Keratinocyte (primary cell): ENCODE data around the gene PRM1.

Source experiments
- CTCF ChIP-seq, 3 experiments: IDR thresholded peaks in 1 of 3; conservative IDR thresholded peaks in 1 of 3; optimal IDR thresholded peaks in 1 of 3; 2 replicates in 2 of 3; 3 replicates in 1 of 3; pipeline versions ENCODE3 to v1.5.1; 2011; ENCODE audit warnings: low read length in 3 of 3, mild to moderate bottlenecking in 3 of 3, moderate library complexity in 2 of 3, control low read depth in 1 of 3, inconsistent platforms in 1 of 3; ENCODE audit not compliant: insufficient read depth in 2 of 3; ENCODE audit errors: extremely low read depth in 1 of 3
- EZH2 ChIP-seq: IDR thresholded peaks from one replicate; pipeline ENCODE4 v1.6.1; 2012; ENCODE audit warnings: inconsistent platforms, mild to moderate bottlenecking, low read length, moderate library complexity

- TF ChIP-seq CTCF (optimal IDR thresholded peaks at IDR 0.05 in 1 of 3, IDR thresholded peaks at IDR 0.05 in 1 of 3, conservative IDR thresholded peaks at IDR 0.05 in 1 of 3; ENCODE audit: extremely low read depth in 1 of 3, insufficient read depth in 2 of 3, low read length in 3 of 3) (no peak), EZH2 (no peak)
Measured at GRCh38 chr16:11271610-11272009, 9.5 kb downstream of the PRM1 start.
